Uterus (tissue), 2 donors: ENCODE measurements around the gene NR1H4.

Source experiments
- CTCF ChIP-seq, 4 experiments: fragments of 200-600 bp in 2 of 4; fragments of 450-650 bp in 2 of 4; sonication (generic) in 2 of 4; IDR thresholded peaks; one replicate each; pipeline ENCODE4 v1.5.1; 2016 to 2019; ENCODE audit warnings: antibody characterized with exemption in 4 of 4, mild to moderate bottlenecking in 2 of 4, moderate library complexity in 1 of 4
- POLR2A ChIP-seq, 2 donors: fragments of 450-650 bp; IDR thresholded peaks; one replicate each; pipeline ENCODE4 v1.6.1; 2016; ENCODE audit warnings: antibody characterized with exemption in 2 of 2, mild to moderate bottlenecking in 1 of 2, moderate library complexity in 1 of 2

GRCh38 chr12:100498141-100498540 is 24.5 kb downstream of the NR1H4 start:
- TF ChIP-seq CTCF (IDR thresholded peaks at IDR 0.05) (no peak), POLR2A (IDR thresholded peaks at IDR 0.05) (no peak)
